ENCODE results near the gene GNG4. TPM values are rescaled to one million over a fixed set of nuclear protein-coding genes. Genes with fewer than 3 reads are reported as not detected.
"Not testable (repeated sequence)": the region's sequence is repeated elsewhere in the genome, so short reads cannot be mapped to it uniquely, and the experiment has no call there.

GNG4 gene
- polyA plus RNA-seq, 4 donors: 1.6 to 50.7 (median 5.2) TPM

- H3K27ac ChIP-seq (ENCODE audit: low read depth in 1 of 3, low read length in 2 of 3): no peak overlapping the region
- H3K4me3 ChIP-seq (ENCODE audit: low read depth in 1 of 3, low read length in 3 of 3): no peak overlapping the region
- peaks cover 0 to 5% of the 10 kb centered on the region in 2 donors for H3K9me3 ChIP-seq (ENCODE audit: control insufficient read depth in 2 of 2, insufficient read depth in 1 of 2, low read depth in 1 of 2, low read length in 1 of 2)
- 85 to 92% (median 90%) methylated on average over 8 of the region's 8 CpGs for WGBS, 3 donors
- FAIRE-seq (no peak), DNase-seq (no peak)
- H3K36me3 ChIP-seq (ENCODE audit: control insufficient read depth in 3 of 3, insufficient read depth in 2 of 3, low read depth in 1 of 3, low read length in 3 of 3): peaks cover 0 to 5% (median 0%) of the 10 kb centered on the region in 3 donors
- no peaks in the 10 kb centered on the region for H3K27me3 ChIP-seq (ENCODE audit: control insufficient read depth in 3 of 3, insufficient read depth in 3 of 3, low read length in 3 of 3)
- H3K4me1 ChIP-seq (ENCODE audit: control insufficient read depth in 3 of 3, insufficient read depth in 2 of 3, low read depth in 1 of 3, low read length in 2 of 3): no peaks in the 10 kb centered on the region
Observed at GRCh38 chr1:235557495-235557894, 92.1 kb downstream of the GNG4 start.

GRCh38 chr1:235556807-235557206 lies 92.8 kb downstream of the GNG4 start:
- no peak for DNase-seq
- Histone ChIP-seq H3K4me1 (ENCODE audit: control insufficient read depth in 3 of 3, insufficient read depth in 2 of 3, low read depth in 1 of 3, low read length in 2 of 3) (no peaks in the 10 kb centered on the region), H3K27ac (ENCODE audit: low read depth in 1 of 3, low read length in 2 of 3) (no peak overlapping the region), H3K36me3 (ENCODE audit: control insufficient read depth in 3 of 3, insufficient read depth in 2 of 3, low read depth in 1 of 3, low read length in 3 of 3) (peaks cover 0 to 5% (median 0%) of the 10 kb centered on the region in 3 donors), H3K9me3 (ENCODE audit: control insufficient read depth in 2 of 2, insufficient read depth in 1 of 2, low read depth in 1 of 2, low read length in 1 of 2) (peaks cover 0 to 5% of the 10 kb centered on the region in 2 donors), H3K4me3 (ENCODE audit: low read depth in 1 of 3, low read length in 3 of 3) (no peak overlapping the region), H3K27me3 (ENCODE audit: control insufficient read depth in 3 of 3, insufficient read depth in 3 of 3, low read length in 3 of 3) (no peaks in the 10 kb centered on the region)
- WGBS, 3 donors: 88 to 94% (median 92%) methylated on average over 11 of the region's 11 CpGs
- no peak for FAIRE-seq

GRCh38 chr1:235553112-235553551 lies 96.5 kb downstream of the GNG4 start:
- DNase-seq (no peak), FAIRE-seq (no peak)
- no peak overlapping the region for H3K27ac ChIP-seq (ENCODE audit: low read depth in 1 of 3, low read length in 2 of 3)

GRCh38 chr1:235552146-235552716 lies 97.4 kb downstream of the GNG4 start:
- FAIRE-seq (no peak), DNase-seq (no peak)
- no peak overlapping the region for H3K4me3 ChIP-seq (ENCODE audit: low read depth in 1 of 3, low read length in 3 of 3)
- no peaks in the 10 kb centered on the region for H3K4me1 ChIP-seq (ENCODE audit: control insufficient read depth in 3 of 3, insufficient read depth in 2 of 3, low read depth in 1 of 3, low read length in 2 of 3)
- no peaks in the 10 kb centered on the region for H3K27me3 ChIP-seq (ENCODE audit: control insufficient read depth in 3 of 3, insufficient read depth in 3 of 3, low read length in 3 of 3)
- peaks cover 0 to 5% (median 0%) of the 10 kb centered on the region in 3 donors for H3K36me3 ChIP-seq (ENCODE audit: control insufficient read depth in 3 of 3, insufficient read depth in 2 of 3, low read depth in 1 of 3, low read length in 3 of 3)
- no peak overlapping the region for H3K27ac ChIP-seq (ENCODE audit: low read depth in 1 of 3, low read length in 2 of 3)
- WGBS, 3 donors: 85 to 91% (median 86%) methylated on average over 10 of the region's 10 CpGs
- peaks cover 0 to 5% of the 10 kb centered on the region in 2 donors for H3K9me3 ChIP-seq (ENCODE audit: control insufficient read depth in 2 of 2, insufficient read depth in 1 of 2, low read depth in 1 of 2, low read length in 1 of 2)

More at GRCh38 chr1:235553112-235553551, 96.5 kb downstream of the GNG4 start:
- Histone ChIP-seq H3K4me1 (ENCODE audit: control insufficient read depth in 3 of 3, insufficient read depth in 2 of 3, low read depth in 1 of 3, low read length in 2 of 3) (no peaks in the 10 kb centered on the region), H3K27me3 (ENCODE audit: control insufficient read depth in 3 of 3, insufficient read depth in 3 of 3, low read length in 3 of 3) (no peaks in the 10 kb centered on the region), H3K9me3 (ENCODE audit: control insufficient read depth in 2 of 2, insufficient read depth in 1 of 2, low read depth in 1 of 2, low read length in 1 of 2) (peaks cover 0 to 5% of the 10 kb centered on the region in 2 donors), H3K4me3 (ENCODE audit: low read depth in 1 of 3, low read length in 3 of 3) (no peak overlapping the region), H3K36me3 (ENCODE audit: control insufficient read depth in 3 of 3, insufficient read depth in 2 of 3, low read depth in 1 of 3, low read length in 3 of 3) (peaks cover 0 to 5% (median 0%) of the 10 kb centered on the region in 3 donors)
- 82 to 94% (median 93%) methylated on average over 5 of the region's 5 CpGs for WGBS, 3 donors

- 78 to 80% (median 80%) methylated on average over 13 of the region's 13 CpGs for WGBS, 3 donors
- Histone ChIP-seq H3K4me3 (ENCODE audit: low read depth in 1 of 3, low read length in 3 of 3) (no peak overlapping the region), H3K36me3 (ENCODE audit: control insufficient read depth in 3 of 3, insufficient read depth in 2 of 3, low read depth in 1 of 3, low read length in 3 of 3) (peaks cover 0 to 5% (median 0%) of the 10 kb centered on the region in 3 donors), H3K27me3 (ENCODE audit: control insufficient read depth in 3 of 3, insufficient read depth in 3 of 3, low read length in 3 of 3) (peaks cover 0 to 2% (median 0%) of the 10 kb centered on the region in 3 donors), H3K4me1 (ENCODE audit: control insufficient read depth in 3 of 3, insufficient read depth in 2 of 3, low read depth in 1 of 3, low read length in 2 of 3) (no peaks in the 10 kb centered on the region), H3K9me3 (ENCODE audit: control insufficient read depth in 2 of 2, insufficient read depth in 1 of 2, low read depth in 1 of 2, low read length in 1 of 2) (peaks cover 0 to 5% of the 10 kb centered on the region in 2 donors), H3K27ac (ENCODE audit: low read depth in 1 of 3, low read length in 2 of 3) (no peak overlapping the region)
- FAIRE-seq (no peak), DNase-seq (no peak)
Observed at GRCh38 chr1:235549351-235550139, 100.0 kb downstream of the GNG4 start.

GRCh38 chr1:235546369-235547155 lies 103.0 kb downstream of the GNG4 start:
- not testable (repeated sequence) for DNase-seq; H3K9me3 ChIP-seq (ENCODE audit: control insufficient read depth in 2 of 2, insufficient read depth in 1 of 2, low read depth in 1 of 2, low read length in 1 of 2); H3K27ac ChIP-seq (ENCODE audit: low read depth in 1 of 3, low read length in 2 of 3); H3K4me3 ChIP-seq (ENCODE audit: low read depth in 1 of 3, low read length in 3 of 3); H3K36me3 ChIP-seq (ENCODE audit: control insufficient read depth in 3 of 3, insufficient read depth in 2 of 3, low read depth in 1 of 3, low read length in 3 of 3); H3K4me1 ChIP-seq (ENCODE audit: control insufficient read depth in 3 of 3, insufficient read depth in 2 of 3, low read depth in 1 of 3, low read length in 2 of 3); H3K27me3 ChIP-seq (ENCODE audit: control insufficient read depth in 3 of 3, insufficient read depth in 3 of 3, low read length in 3 of 3); FAIRE-seq
- WGBS, 3 donors: 51 to 63% (median 63%) methylated on average over 10 of the region's 10 CpGs

GRCh38 chr1:235545292-235545930 lies 104.2 kb downstream of the GNG4 start:
- no peaks in the 10 kb centered on the region for H3K9me3 ChIP-seq (ENCODE audit: control insufficient read depth in 2 of 2, insufficient read depth in 1 of 2, low read depth in 1 of 2, low read length in 1 of 2)
- 87 to 89% (median 88%) methylated on average over 9 of the region's 9 CpGs for WGBS, 3 donors
- no peaks in the 10 kb centered on the region for H3K36me3 ChIP-seq (ENCODE audit: control insufficient read depth in 3 of 3, insufficient read depth in 2 of 3, low read depth in 1 of 3, low read length in 3 of 3)
- H3K27me3 ChIP-seq (ENCODE audit: control insufficient read depth in 3 of 3, insufficient read depth in 3 of 3, low read length in 3 of 3): peaks cover 0 to 2% (median 0%) of the 10 kb centered on the region in 3 donors
- no peak for DNase-seq
- FAIRE-seq: no peak
- no peaks in the 10 kb centered on the region for H3K4me1 ChIP-seq (ENCODE audit: control insufficient read depth in 3 of 3, insufficient read depth in 2 of 3, low read depth in 1 of 3, low read length in 2 of 3)
- H3K4me3 ChIP-seq (ENCODE audit: low read depth in 1 of 3, low read length in 3 of 3): no peak overlapping the region
- H3K27ac ChIP-seq (ENCODE audit: low read depth in 1 of 3, low read length in 2 of 3): no peak overlapping the region

GRCh38 chr1:235542845-235543244 lies 106.7 kb downstream of the GNG4 start:
- H3K4me3 ChIP-seq (ENCODE audit: low read depth in 1 of 3, low read length in 3 of 3); FAIRE-seq: not testable (repeated sequence)
- 78 to 85% (median 81%) methylated on average over 7 of the region's 7 CpGs for WGBS, 3 donors

More at GRCh38 chr1:235542845-235543244, 106.7 kb downstream of the GNG4 start:
- H3K27me3 ChIP-seq (ENCODE audit: control insufficient read depth in 3 of 3, insufficient read depth in 3 of 3, low read length in 3 of 3); H3K27ac ChIP-seq (ENCODE audit: low read depth in 1 of 3, low read length in 2 of 3); DNase-seq; H3K36me3 ChIP-seq (ENCODE audit: control insufficient read depth in 3 of 3, insufficient read depth in 2 of 3, low read depth in 1 of 3, low read length in 3 of 3); H3K9me3 ChIP-seq (ENCODE audit: control insufficient read depth in 2 of 2, insufficient read depth in 1 of 2, low read depth in 1 of 2, low read length in 1 of 2); H3K4me1 ChIP-seq (ENCODE audit: control insufficient read depth in 3 of 3, insufficient read depth in 2 of 3, low read depth in 1 of 3, low read length in 2 of 3): not testable (repeated sequence)
